Heart left ventricle (tissue), 16 donors: Measurements from ENCODE around the gene TTC34. TPM values are rescaled to one million over a fixed set of nuclear protein-coding genes. Genes with fewer than 3 reads are reported as not detected.

Source experiments
- ATAC-seq, 4 donors: fragments of 200-7000 bp; cut with Tn5 transposase; one replicate each; pipeline ENCODE4 v1.9.1; 2020 to 2022; ENCODE audit warnings: moderate library complexity in 4 of 4, mild to moderate bottlenecking in 3 of 4, moderate number of reproducible peaks in 1 of 4
- DNase-seq, 5 donors: peaks; one replicate each; pipeline ENCODE4 v3.0.0-alpha.2; 2020
- H3K27ac ChIP-seq, 12 donors: fragments of 200-600 bp; sonication (generic) in 4 of 12; one replicate each; pipeline versions ENCODE4 v1.5.0 to v1.8.0; 2016 to 2022; ENCODE audit warnings: mild to moderate bottlenecking in 2 of 12
- H3K27me3 ChIP-seq, 9 donors: fragments of 200-600 bp; sonication (generic) in 2 of 9; one replicate each; pipeline versions ENCODE4 v1.5.1 to v1.8.0; 2016 to 2022; ENCODE audit warnings: mild to moderate bottlenecking in 3 of 9
- H3K36me3 ChIP-seq, 9 donors: fragments of 200-600 bp; sonication (generic) in 2 of 9; one replicate each; pipeline versions ENCODE4 v1.5.0 to v1.8.0; 2018 to 2022; ENCODE audit warnings: mild to moderate bottlenecking in 2 of 9
- H3K4me1 ChIP-seq, 12 donors: fragments of 200-600 bp; sonication (generic) in 4 of 12; one replicate each; pipeline versions ENCODE4 v1.5.0 to v1.8.0; 2016 to 2022; ENCODE audit warnings: mild to moderate bottlenecking in 3 of 12
- H3K4me3 ChIP-seq, 12 donors: fragments of 200-600 bp; sonication (generic) in 4 of 12; one replicate each; pipeline versions ENCODE4 v1.5.0 to v1.8.0; 2017 to 2022; ENCODE audit warnings: mild to moderate bottlenecking in 9 of 12, moderate library complexity in 4 of 12
- H3K9me3 ChIP-seq, 12 donors: fragments of 200-600 bp; sonication (generic) in 4 of 12; one replicate each; pipeline versions ENCODE4 v1.5.0 to v1.8.0; 2016 to 2022; ENCODE audit warnings: mild to moderate bottlenecking in 1 of 12
- CTCF ChIP-seq, 12 donors: fragments of 200-600 bp; sonication (generic) in 4 of 12; IDR thresholded peaks; one replicate each; pipeline versions ENCODE4 v1.5.0 to v1.8.0; 2018 to 2022; ENCODE audit warnings: antibody characterized with exemption in 12 of 12, mild to moderate bottlenecking in 5 of 12
- POLR2A ChIP-seq, 2 donors: fragments of 450-650 bp; IDR thresholded peaks; one replicate each; pipeline ENCODE4 v1.6.1; 2017; ENCODE audit warnings: antibody characterized with exemption in 2 of 2, mild to moderate bottlenecking in 2 of 2, moderate library complexity in 2 of 2
- WGBS, 4 donors: extraction: QIAGEN DNeasy Blood & Tissue Kit in 2 of 4; methylation state at CpG; one replicate each; pipeline versions ENCODE4 v1.1.5 to v1.1.7; 2013 to 2018; 5-methylcytosine and 5-hydroxymethylcytosine counted together
- intact Hi-C, 10 donors: fragments of 100-400 bp; cut with DNase I; formaldehyde crosslinking; loops; one replicate each; pipeline versions ENCODE4 v1.11.1 to v1.14.2; 2022
- polyA plus RNA-seq, 2 donors: library from polyadenylated mRNA; stranded (reverse); fragments of 200-250 nt; gene quantifications; one replicate each; pipeline ENCODE4 v1.2.3, GENCODE V29; 2013
- total RNA-seq, 9 donors: library from RNA; depleted of rRNA in 2 of 9; stranded (reverse); fragments of >200 nt in 2 of 9; fragmentation: NEBNext Ultra II Directional in 3 of 9; extraction: Animal tissue kit (Norgen Biotek cat#: 25700) in 3 of 9; gene quantifications; one replicate each; pipeline versions ENCODE4 v1.1.0 to v1.2.4, GENCODE V29; 2016 to 2023
- donor health status: ischemic (EF 13 %, LVEDD 7.1; RV severe dilation, severe dysfunction).
- donor health status: healthy with polysubstance abuse.
- donor health status: DM: no; HTN: yes; CAD: no.
- donor health status: DM: no; HTN: no; CAD: no.
- donor health status: ischemic (EF 25% LVEDD 6.9; RV normal size, moderate dysfunction).
- donor health status: ischemic (EF 25% LVEDD 5.7; RV mildly dilated, moderate dysfunction).
- donor health status: healthy.
- donor health status: DM: yes; HTN: yes; CAD: no.
- donor health status: ischemic (EF 35%, LVEDD 5.7; RV mildly dilated, moderate dysfunction).
- donor health status: nonischemic (EF 11% LVEDD 7.7; RV severe dilation, severe dysfunction).
- donor health status: DM: yes; HTN: yes; CAD: no.
- donor health status: PGD.
- donor health status: ischemic (EF 29% LVEDD 5.4; RV normal size, mild dysfunction).
- donor health status: nonischemic (EF 23%, LVEDD 6.1; RV moderate dilation, normal function).

Gene TTC34
- total and polyA plus RNA-seq, 11 donors = 0.06 to 0.67 (median 0.42) TPM; not detected in 1

DNA sequence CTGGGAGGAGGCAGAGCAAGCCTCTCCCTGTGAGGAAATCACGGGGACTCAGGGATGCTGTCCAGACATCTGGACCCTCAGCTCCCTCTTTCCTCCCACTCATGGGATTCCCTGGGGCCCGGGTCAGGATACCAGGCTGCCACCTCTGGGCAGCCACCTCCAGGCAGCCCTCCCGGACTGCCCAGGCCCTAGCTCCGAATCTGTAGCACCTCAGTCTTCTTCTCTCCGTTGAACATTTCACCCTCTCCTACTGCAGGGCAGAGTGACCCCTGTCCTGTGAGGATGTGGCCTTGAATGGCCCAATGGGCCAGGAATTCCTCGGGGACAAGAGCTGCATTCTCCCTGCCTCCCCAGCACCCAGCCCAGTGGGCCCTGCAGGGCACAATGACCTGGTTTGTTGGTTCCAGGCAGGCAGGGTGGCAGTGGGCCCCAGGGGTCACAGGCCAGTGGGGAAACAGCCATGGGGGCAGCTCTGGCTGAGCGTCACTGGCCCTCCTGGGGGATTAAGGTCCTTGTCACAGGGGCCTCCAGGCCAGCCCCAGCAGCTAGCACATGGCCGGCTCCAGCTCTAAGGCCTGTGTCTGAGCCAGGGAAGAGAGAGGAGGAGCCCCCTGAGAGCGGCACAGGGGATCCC is 9.5 kb upstream of the TTC34 start:
- ATAC-seq = no peak

DNA sequence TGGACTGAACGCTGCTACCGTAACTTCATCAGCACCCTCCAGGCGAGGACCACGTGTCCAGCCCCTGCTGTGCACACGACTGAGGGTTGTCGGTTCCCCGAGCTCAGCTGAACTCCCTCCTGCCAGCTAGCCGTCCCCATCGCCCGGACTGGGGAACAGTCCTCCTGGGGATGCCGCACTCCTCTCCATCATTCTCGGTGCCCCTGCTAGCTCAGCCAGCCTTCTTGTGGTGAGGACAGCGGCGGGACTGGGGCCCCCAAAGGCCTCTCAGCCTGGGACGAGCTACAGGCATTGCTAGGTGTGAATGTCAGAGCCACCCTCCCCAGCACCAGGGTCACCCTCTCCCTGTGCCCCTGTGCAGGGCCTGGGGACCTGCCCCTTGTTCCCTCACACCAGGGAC is 8.8 kb upstream of the TTC34 start:
- TF ChIP-seq CTCF (IDR thresholded peaks at IDR 0.05) (no peak), POLR2A (IDR thresholded peaks at IDR 0.05) (no peak)
- Histone ChIP-seq H3K27me3 (peaks cover 0 to 46% (median 4%) of the 10 kb centered on the region in 9 donors), H3K36me3 (no peaks in the 10 kb centered on the region)

More for the DNA sequence above, 9.5 kb upstream of the TTC34 start:
- no peaks in the 10 kb centered on the region for H3K4me1 ChIP-seq
- TF ChIP-seq POLR2A (IDR thresholded peaks at IDR 0.05) = no peak
- TF ChIP-seq CTCF (IDR thresholded peaks at IDR 0.05) = no peak
- peaks cover 0 to 16% (median 1%) of the 10 kb centered on the region in 12 donors for H3K9me3 ChIP-seq
- no peaks in the 10 kb centered on the region for H3K36me3 ChIP-seq
- DNase-seq = no peak
- H3K27me3 ChIP-seq = peaks cover 0 to 45% (median 2%) of the 10 kb centered on the region in 9 donors
- intact Hi-C loops = no loop called here
- H3K27ac ChIP-seq = no peak overlapping the region
- no peak overlapping the region for H3K4me3 ChIP-seq
- WGBS, 4 donors = 67 to 78% (median 73%) methylated on average over 8 to 9 of the region's 9 CpGs

GRCh38 chr1:2809656-2810055 is 8.2 kb upstream of the TTC34 start:
- no peak for DNase-seq
- peaks cover 0 to 49% (median 4%) of the 10 kb centered on the region in 9 donors for H3K27me3 ChIP-seq
- H3K9me3 ChIP-seq = peaks cover 0 to 16% (median 1%) of the 10 kb centered on the region in 12 donors
- H3K36me3 ChIP-seq = no peaks in the 10 kb centered on the region
- H3K4me3 ChIP-seq = no peak overlapping the region
- H3K27ac ChIP-seq = no peak overlapping the region
- 86 to 91% (median 89%) methylated on average over 13 to 17 of the region's 17 CpGs for WGBS, 4 donors
- intact Hi-C loops = no loop called here
- no peak for TF ChIP-seq CTCF (IDR thresholded peaks at IDR 0.05)
- TF ChIP-seq POLR2A (IDR thresholded peaks at IDR 0.05) = no peak
- ATAC-seq = no peak
- no peaks in the 10 kb centered on the region for H3K4me1 ChIP-seq

More for the DNA sequence above, 8.8 kb upstream of the TTC34 start:
- Histone ChIP-seq H3K4me1 (no peaks in the 10 kb centered on the region), H3K4me3 (no peak overlapping the region), H3K27ac (no peak overlapping the region), H3K9me3 (peaks cover 0 to 16% (median 1%) of the 10 kb centered on the region in 12 donors)
- 76 to 87% (median 81%) methylated on average over 14 to 15 of the region's 15 CpGs for WGBS, 4 donors
- intact Hi-C loops = no loop called here
- ATAC-seq = no peak
- DNase-seq = no peak

GRCh38 chr1:2808831-2809605 is 7.5 kb upstream of the TTC34 start:
- TF ChIP-seq POLR2A (IDR thresholded peaks at IDR 0.05) (no peak), CTCF (IDR thresholded peaks at IDR 0.05) (no peak)
- WGBS, 4 donors = 79 to 90% (median 88%) methylated on average over 13 to 34 of the region's 34 CpGs
- no peak for ATAC-seq
- DNase-seq = no peak
- Histone ChIP-seq H3K27ac (no peak overlapping the region), H3K36me3 (no peaks in the 10 kb centered on the region), H3K9me3 (peaks cover 0 to 16% (median 1%) of the 10 kb centered on the region in 12 donors), H3K4me3 (no peak overlapping the region), H3K27me3 (peaks cover 0 to 56% (median 4%) of the 10 kb centered on the region in 9 donors), H3K4me1 (no peaks in the 10 kb centered on the region)
- intact Hi-C loops = no loop called here
